ENCODE results near the gene DCTN1.
"Not testable (repeated sequence)": the region's sequence is repeated elsewhere in the genome, so short reads cannot be mapped to it uniquely, and the experiment has no call there.

Gene DCTN1

GRCh38 chr2:74369976-74370375 is 10.1 kb downstream of the DCTN1 start:
- no peak for DNase-seq (ENCODE audit: low read depth)

GRCh38 chr2:74368499-74368898 is 11.6 kb downstream of the DCTN1 start:
- no peak for DNase-seq (ENCODE audit: low read depth)

GRCh38 chr2:74367789-74368188 is 12.3 kb downstream of the DCTN1 start:
- no peak for DNase-seq (ENCODE audit: low read depth)

- no peak for DNase-seq (ENCODE audit: low read depth)
Observed at GRCh38 chr2:74366036-74366435, 14.1 kb downstream of the DCTN1 start.

GRCh38 chr2:74364533-74365505 is 15.3 kb downstream of the DCTN1 start:
- DNase-seq (ENCODE audit: low read depth): no peak

- DNase-seq (ENCODE audit: low read depth): no peak
Observed at GRCh38 chr2:74361327-74361726, 18.8 kb downstream of the DCTN1 start.

GRCh38 chr2:74357627-74358026 is 22.5 kb downstream of the DCTN1 start:
- no peak for DNase-seq (ENCODE audit: low read depth)

- no peak for DNase-seq (ENCODE audit: low read depth)
Observed at GRCh38 chr2:74349889-74350288, 30.2 kb downstream of the DCTN1 start.

- DNase-seq (ENCODE audit: low read depth): no peak
Observed at GRCh38 chr2:74347742-74348141, 32.4 kb downstream of the DCTN1 start.

GRCh38 chr2:74347303-74347702 is 32.8 kb downstream of the DCTN1 start:
- no peak for DNase-seq (ENCODE audit: low read depth)

GRCh38 chr2:74345272-74345943 is 34.7 kb downstream of the DCTN1 start:
- no peak for DNase-seq (ENCODE audit: low read depth)

GRCh38 chr2:74343316-74343715 is 36.8 kb downstream of the DCTN1 start, which contains the start of gene SLC4A5:
Gene SLC4A5, minus strand, starts transcription at chr2:74343416. Its CDS starts 28,393 bp downstream, at chr2:74315023.
- no peak for DNase-seq (ENCODE audit: low read depth)

- not testable (repeated sequence) for DNase-seq (ENCODE audit: low read depth)
Observed at GRCh38 chr2:74336227-74336626, 43.9 kb downstream of the DCTN1 start.

GRCh38 chr2:74334931-74335333 is 45.2 kb downstream of the DCTN1 start:
- peak; percentile 60 for DNase-seq (ENCODE audit: low read depth)

GRCh38 chr2:74333896-74334586 is 46.1 kb downstream of the DCTN1 start:
- no peak for DNase-seq (ENCODE audit: low read depth)

- DNase-seq (ENCODE audit: low read depth): no peak
Observed at GRCh38 chr2:74333175-74333574, 46.9 kb downstream of the DCTN1 start.

GRCh38 chr2:74332550-74333174 is 47.4 kb downstream of the DCTN1 start:
- DNase-seq (ENCODE audit: low read depth): no peak

GRCh38 chr2:74328573-74328972 is 51.5 kb downstream of the DCTN1 start:
- DNase-seq (ENCODE audit: low read depth): no peak

- no peak for DNase-seq (ENCODE audit: low read depth)
Observed at GRCh38 chr2:74328074-74328473, 52.0 kb downstream of the DCTN1 start.

GRCh38 chr2:74327627-74328026 is 52.5 kb downstream of the DCTN1 start:
- no peak for DNase-seq (ENCODE audit: low read depth)

GRCh38 chr2:74327199-74327598 is 52.9 kb downstream of the DCTN1 start:
- no peak for DNase-seq (ENCODE audit: low read depth)

GRCh38 chr2:74325815-74326214 is 54.3 kb downstream of the DCTN1 start:
- DNase-seq (ENCODE audit: low read depth): no peak
